GM19035 (cell line): Measurements from ENCODE around the gene IGF1R.

Experiments used
- ATAC-seq: cut with Tn5 transposase; IDR thresholded peaks from one replicate; pipeline ENCODE4 v1.9.1; 2021; ENCODE audit not compliant: unreplicated experiment

The IGF1R gene

DNA sequence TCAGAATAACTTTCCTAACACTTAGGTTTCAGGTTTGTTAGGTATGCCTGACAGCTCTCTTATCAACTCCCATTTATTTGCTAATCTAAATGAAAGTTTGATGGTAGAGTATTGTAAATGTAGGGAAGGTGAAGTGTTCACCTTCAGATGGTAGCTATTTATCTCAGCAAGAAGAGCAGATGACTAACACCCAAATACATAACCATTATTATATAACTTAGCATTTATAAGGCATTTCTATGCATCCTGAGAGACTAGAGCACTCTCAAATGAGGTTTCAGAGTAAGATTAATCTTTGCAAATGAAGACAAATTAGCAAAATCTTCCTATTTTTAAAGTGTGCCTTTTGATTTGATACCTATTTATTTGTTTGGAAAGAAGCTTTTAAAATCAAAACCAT is 143.8 kb downstream of the IGF1R start:
- ATAC-seq = no peak

DNA sequence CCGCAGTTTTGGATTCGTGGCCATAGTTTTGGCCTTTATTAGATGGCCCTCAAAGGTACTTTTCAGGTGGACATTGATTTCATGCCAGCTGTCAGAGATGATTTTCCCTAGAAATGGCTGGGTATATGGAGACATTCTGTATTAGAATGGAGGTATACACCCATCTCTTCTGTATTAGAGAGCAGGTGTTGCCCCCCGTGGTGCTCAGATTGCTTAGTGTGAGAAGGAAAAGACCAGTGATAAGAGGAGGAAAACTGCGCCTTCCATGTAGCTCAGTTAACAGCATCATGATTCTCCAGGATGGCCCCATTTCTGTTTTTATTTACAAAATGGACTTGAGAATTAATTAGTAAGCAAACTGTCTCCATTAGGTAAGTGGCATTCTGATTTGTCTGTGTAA is 145.9 kb downstream of the IGF1R start:
- no peak for ATAC-seq

DNA sequence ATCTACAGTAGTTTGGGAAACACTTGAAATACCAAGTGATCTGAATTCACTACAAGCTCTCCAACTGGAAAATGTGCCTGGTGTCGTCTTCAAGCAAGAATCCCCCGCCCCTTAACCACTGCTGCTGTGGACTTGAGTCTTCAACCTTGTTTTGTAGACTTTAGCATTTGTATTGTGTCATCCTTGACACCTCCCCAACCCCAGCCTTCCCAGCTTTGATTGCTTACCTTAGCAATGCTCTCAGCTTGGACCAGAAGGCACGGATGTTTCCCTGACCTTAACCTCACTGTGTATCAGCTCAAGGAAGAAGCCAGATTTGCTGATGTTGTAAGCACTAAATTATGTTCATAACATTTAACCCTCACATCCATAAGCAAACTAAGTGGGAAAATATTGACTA is 146.4 kb downstream of the IGF1R start:
- no peak for ATAC-seq

DNA sequence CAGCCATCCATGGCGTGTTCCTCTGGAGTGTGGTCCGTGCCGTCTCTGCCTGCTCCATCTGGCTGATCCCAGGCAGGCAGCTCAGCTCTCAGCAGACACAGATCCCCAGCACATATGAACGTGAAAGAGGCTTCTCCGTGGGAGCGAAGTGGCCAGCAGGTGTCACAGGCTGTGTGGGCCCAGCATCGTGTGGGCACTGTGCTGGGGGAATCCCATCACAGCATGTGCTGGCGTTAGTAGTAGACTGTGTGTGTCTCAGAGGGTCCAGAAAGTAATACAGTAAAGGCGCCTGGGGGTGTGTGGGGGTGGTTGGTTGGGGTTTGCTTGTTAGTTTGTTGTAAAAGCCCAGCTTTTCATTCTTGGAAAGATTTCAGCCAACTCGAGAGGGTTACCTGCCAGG is 147.6 kb downstream of the IGF1R start:
- ATAC-seq = no peak

DNA sequence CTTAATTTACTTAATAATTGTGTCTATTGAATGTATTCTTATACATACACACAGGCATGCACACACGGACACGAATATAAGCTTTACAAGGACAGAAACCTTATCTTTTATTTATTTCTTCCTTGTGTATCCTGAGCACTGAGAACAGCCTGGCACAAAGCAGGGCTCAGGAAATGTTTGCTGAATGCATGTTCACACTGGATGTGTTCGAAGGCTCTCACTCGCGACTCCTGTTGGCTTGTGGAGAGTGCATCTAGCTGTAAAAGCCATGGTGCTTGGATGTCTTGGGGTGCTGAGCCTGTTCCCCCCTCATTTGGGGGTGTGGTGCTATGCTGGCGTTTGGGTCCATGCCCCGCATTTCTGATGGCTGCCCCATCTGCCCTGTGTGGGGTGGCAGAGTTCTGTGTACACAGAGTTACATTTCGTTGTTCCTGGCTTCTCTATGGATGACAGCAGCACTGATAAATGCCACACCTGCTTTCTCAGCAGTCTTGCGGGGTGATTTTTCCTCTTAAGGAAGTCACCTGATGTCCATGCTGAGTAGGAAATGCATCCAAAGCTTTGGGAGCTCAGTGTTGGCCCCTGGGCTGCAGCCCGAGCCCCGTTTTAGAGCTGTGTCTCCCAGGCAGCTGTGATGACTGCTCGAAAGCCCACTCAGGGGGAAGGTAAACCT is 148.5 kb downstream of the IGF1R start:
- ATAC-seq = no peak

DNA sequence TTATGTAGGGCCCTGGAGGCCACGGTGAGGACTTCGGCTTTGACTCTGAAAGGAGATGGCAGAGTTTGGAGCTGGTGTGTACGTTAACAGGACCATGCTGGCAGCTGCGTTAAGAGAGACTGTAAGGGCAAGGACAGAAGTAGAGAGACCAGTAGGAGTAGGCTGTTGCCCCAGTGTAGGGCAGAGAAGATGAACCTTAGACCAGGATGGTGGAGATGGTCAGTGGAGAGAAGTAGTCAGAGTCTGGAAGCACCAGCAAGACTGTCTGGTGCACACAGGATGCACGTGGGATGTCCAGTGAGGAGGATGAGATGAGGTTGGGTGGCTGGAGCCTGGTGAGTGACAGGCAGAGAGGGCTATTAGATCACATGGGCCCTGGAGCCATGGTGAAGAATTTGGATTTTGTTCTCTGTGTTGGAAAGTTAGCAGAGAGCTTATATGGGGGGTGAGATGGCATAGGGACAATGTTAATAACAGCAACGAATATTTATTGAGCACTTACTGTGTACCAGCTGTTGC is 150.1 kb downstream of the IGF1R start:
- no peak for ATAC-seq

DNA sequence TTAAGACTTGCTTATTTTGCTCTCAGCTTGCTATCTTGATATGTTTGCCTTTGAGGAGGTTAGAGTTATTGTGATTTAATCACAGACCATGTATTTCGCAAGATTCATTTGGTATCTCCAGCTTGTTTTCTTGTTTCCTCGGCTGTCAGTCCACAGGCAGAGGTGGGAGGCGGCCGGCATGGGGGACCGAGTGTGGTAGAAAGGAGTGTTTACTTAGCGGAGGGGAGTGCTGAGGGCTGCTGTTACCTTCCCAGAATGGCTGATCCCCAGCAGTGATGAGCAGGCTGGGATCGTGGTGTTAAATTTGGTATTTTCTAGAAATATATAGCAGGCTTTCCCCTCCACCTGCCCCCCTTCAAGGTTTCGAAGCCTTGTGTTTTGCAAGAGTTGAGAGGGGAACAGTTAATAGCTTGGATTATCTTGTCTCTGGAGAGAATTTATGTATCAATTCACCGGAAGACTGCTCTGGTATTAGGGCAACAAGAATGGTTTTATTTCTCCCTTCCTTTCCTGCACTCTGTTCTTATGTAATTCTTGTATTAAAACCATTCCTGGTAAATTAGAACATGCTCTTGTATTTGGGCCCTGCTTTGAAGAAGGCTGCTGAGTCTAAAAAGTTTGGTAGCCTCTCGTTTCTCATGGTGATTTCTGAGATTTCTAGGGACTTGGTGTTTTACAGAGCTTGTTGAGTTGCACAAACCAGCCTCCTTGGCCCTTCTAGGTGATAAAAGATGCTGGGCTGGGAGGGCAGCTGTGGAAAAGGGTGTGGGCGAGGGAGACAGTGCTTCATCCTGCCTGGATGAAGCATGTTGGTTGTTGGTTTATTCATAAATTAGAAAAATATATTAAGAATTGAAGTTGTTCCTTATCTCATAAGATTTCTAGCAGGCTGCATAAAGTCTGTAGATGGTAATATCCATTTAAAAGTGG is 151.4 kb downstream of the IGF1R start:
- ATAC-seq = no peak

DNA sequence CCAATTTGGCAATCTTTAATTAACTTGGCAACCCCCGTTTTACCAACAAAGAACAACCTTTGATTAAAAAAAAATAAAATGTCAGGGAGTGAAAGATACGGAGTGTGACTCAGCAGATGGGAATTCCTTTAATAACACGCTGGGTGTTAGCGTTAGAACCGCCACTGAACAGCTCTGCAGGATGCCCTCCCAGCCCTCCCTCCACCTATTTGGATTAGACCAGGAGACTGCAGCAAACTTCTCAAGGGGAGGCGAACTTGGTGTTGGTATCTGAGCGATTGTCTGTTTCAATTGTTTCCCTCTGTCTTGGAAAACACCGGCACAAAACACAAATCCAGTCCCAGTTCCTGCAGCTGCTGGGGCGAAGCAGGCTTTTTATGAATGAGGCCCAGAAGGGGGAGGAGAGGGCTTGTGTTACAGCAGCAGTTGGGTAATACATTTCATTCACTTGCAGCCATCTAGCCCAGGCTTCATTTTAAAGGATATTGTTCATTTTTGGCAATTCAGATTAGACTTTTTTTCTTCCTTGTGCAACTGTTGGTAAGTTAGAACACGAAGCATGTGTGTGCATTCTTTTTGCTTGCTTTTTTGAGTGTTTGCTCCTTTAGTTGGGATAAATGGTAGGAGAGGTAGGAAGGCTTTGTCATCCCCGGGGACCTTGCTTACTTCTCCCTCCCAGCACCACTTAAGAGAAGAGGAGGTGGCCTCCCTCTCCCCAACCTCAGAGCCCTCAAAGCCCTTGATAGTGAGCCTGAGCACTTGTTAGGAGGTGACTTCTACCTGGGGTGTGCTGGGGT is 152.3 kb downstream of the IGF1R start:
- no peak for ATAC-seq

DNA sequence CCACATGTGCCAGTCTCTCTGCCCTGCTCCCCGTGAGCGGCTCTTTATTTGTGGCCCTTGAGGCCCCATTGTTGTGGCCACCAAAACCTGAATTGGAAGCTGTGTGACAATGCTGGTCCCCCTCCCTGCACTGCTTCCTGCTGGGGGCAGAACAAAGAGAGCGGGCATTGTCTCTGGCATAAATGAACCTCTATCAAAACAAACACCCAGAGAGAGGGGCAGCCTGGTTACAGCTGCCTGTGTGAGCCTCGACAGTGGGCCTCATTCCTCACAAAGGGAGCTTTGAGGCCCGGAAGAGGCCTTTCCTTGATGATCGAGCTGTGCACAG is 152.9 kb downstream of the IGF1R start:
- ATAC-seq = no peak

DNA sequence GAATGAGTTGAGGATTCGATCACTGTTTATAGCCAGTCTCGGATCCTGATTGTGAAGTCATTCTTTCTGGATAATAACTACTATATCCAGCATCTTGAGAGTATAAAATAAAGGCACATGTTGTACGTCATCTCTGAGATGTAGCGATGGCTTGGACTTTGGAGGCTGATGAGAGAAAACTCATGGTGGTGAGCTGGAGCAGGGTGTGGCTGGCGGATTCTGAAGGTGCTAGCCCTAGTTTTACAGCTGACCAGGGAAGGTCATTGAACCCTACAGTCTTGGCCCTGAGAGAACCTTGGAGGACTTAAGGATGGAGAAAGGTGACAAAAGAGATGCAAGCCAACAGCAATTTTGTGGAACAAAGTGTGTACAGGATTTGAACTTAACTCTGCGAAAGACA is 153.8 kb downstream of the IGF1R start:
- no peak for ATAC-seq

DNA sequence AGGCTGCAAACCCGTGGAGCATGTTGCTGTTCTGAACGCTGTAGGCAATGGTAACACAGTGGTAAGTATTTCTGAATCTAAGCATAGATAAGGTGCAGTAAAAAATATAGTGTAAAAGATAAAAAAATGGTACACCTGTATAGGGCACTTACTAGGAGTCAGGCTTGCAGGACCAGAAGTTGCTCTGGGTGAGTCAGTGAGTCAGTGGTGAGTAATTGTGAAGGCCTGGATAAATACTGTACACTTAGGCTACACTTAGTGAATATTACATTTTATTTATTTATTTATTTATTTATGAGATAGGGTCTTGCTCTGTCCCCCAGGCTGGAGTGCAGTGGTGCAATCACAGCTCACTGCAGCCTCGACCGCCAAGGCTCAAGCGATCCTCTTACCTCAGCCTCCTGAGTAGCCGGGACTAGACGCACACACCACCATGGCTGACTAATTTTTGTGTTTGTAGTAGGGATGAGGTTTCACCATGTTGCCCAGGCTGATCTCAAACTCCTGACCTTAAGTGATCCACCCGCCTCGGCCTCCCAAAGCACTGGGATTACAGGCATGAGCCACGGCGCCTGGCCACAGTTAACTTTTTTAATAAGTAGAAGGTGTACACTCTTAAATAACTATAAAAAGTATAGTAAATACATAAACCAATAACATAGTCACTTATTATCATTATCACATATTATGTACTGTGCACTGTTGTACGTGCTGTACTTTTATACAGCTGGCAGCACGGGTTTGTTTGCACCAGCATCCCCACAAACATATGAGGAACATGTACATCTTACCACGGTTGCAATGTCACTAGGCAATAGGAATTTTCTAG is 155.1 kb downstream of the IGF1R start:
- ATAC-seq = no peak

DNA sequence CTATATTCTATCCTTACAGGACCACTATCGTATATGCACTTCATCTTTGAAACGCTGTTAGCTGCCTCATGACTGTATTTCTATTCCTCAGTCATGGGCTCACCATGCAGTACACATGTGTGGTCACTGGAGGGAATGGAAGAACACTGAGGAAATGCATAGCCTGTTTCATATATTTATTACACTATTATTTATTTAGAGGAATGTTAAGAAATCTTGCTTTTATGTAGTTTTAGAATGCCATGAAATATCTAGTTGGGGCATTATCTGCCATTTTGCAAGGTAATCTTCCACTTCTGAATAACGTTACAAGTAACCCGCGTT is 155.7 kb downstream of the IGF1R start:
- ATAC-seq = no peak

DNA sequence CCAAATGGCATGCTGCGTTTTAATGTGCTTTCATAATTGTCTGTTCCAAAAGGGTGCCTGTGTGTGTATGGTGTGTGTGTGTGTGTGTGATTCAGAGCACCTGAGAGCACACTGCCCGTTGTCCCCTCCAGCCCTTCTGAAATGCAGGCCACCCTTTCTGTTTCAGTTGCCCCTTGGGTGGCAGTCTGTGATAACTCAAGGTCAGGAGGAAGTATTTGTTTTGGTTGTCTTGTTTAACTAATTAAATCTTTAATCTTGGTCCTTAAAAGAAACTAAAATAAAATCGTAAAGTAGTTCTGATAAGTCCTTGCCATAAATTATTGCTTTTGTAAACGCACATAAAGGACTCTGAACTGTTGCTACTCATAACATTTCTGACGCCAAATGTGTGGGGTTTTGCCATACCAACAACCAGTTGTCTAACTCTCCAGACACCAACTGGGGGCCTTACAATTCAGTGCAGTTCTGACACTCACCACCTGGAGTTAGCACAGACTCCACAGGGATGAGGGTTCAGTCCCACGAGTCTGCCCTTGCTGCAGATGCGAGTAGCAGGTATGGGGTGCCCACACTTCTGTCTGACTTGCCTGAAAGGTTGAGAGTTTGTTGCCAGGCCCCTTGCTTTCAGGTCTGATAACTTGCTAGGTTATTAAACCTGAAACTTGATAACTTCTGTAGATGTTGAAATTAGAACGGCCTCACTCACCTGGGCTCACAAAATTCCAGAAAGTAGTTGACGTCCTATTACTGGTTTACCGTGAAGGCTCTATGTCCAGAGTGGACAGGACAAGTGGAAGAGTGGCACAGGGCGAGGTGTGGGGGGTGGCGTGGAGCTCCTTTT is 157.3 kb downstream of the IGF1R start:
- no peak for ATAC-seq

DNA sequence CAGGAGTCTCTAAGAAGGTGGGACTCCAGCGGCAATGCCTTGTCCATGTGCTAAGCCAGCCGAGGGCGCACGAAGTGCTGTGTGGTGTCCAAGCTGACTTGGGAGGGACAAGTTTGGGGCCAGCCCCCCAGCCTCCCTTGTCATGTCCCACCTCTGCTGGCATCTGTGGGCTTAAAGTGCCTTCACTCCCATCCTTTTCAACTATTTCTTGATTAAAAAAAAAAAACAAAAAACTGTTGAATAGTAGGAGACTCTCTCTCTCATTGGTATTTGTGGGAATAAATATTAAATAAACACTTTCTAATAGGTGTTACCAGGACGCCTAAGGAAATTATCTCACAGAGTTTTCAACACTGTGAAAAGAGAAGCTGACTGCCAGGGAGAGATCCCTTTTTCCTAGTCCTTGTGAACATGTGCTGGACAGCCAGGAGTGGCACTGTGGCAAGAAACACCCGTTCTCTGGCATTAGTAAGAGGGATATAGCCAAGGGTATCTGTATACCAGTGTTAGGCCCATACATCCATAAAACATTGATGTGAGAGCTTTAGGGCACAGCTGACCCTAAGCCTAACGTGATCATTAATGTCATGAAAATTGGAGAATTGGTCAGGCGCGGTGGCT is 158.0 kb downstream of the IGF1R start:
- no peak for ATAC-seq

DNA sequence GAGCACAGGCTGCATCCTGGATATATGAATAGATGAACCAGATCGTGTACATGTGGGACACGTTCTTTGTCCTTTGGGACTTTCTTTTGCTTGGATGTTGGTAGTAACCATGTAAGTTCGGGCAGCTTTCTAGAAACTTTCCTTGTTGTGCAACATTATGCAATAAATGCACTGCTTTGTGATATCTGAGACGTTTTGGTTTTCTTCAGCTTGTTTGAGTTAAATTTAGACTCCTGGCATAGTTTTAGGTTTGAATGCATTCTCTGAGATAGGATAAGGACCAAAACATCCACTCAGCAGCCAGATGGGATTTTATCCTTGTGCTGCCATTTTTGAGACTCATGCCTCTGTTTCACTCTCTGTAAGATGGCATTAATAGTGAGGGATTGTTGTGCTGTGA is 158.9 kb downstream of the IGF1R start:
- no peak for ATAC-seq

DNA sequence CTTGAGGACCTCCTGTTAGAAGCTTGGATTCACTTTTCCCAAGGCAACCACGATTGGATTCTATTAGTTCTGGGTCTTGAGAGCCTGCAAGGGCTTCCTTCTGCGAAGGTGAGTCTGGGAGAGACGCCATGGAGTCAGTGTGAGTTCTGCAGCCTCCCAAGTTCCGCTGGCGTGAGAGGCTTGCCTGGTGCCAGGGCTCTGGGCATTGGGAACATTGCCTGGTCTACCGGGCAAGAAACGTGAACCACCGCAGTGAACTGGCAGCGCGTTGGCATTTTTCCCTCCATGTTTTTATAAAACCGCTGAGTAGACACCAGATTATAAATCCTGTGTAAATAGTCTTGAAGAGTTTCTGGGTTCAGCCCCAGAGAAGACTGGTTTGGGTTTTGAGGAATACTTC is 160.9 kb downstream of the IGF1R start:
- no peak for ATAC-seq

DNA sequence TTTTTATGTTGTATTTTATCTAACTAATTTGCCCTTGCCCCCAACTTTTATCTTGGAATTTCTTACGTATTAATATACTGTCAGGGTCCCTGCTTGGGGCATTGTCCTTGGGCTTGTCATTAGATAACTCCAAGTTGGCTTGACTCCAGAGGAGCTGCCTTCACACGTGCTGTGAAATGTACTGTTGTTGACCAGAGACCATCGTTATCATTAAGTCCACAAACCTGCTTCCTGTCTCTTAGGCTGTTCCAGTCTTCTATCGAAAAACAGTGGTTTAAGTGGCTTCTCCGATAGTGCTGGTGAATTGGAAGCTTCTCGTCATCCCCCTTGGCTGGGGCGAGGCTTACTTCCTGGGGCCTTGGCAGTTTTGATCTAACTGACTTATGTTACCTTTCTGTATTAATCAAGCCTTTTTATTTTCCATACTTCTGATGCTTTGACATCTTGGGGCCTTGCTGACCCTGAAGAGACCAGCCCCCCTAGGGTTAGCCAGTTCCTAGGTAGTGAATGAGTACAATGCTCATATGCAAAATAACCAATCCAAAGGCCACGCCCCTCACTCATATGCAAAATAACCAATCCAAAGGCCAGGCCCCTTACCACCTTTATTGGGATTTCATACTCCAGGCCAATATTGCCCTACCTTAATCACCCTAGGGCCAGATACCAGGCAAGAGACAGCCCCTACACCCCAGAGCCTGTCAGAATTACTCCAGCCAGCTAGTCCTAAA is 164.5 kb downstream of the IGF1R start:
- no peak for ATAC-seq

DNA sequence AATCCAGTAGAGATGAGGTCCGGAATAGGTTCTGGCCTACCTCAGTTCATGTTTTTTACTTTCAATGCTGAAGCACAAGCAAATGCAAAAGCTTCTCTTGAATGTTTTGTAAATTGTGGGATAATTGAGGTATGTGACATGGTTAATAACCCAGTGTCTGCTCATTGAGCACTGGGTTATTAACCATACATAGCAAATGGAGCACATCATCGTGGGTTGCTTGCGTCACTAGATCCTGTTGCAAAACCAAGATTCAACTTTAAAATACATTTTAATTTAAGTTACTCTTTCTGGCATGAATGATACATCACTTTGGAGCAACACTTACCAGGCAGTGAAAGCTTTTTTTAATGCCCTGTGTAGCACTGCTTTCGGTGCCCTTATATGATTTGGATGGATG is 165.6 kb downstream of the IGF1R start:
- ATAC-seq = no peak

DNA sequence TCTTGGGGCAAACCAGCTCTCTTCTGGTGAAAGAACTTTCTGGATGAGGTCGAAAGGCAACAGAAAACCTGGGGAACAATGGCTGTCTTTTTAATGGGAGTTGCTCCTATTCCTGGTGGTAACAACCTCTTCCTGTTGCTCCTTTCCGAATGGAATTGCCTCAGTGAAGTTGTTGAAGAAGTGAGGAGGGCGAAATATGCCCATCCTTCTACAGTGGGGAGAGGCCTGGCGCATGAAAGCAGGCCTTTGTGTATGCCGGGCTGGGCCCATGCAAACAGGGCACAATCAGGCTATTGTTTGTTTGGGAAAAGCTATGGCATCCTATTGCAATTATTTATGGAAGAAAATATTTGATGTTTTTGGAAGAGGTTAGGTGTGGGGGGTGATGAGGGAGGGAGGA is 166.9 kb downstream of the IGF1R start:
- no peak for ATAC-seq
